ENCODE results near the gene PCSK9.

GRCh38 chr1:55018395-55018794 is 21.0 kb upstream of the PCSK9 start:
- TF ChIP-seq CTCF (IDR thresholded peaks at IDR 0.05) (no peak), POLR2A (IDR thresholded peaks at IDR 0.05) (no peak)

Measured in heart left ventricle (tissue), 13 donors.